GM23338 (cell line): ENCODE data around the gene RNF11. TPM values are rescaled to one million over a fixed set of nuclear protein-coding genes. Genes with fewer than 3 reads are reported as not detected.

Experiments
- ATAC-seq: fragments of 200-7000 bp; cut with Tn5 transposase; 3 replicates; pipeline ENCODE4 v1.9.1; 2020
- DNase-seq: peaks from one replicate; pipeline ENCODE4 v3.0.0-alpha.2; 2015; ENCODE audit warnings: low spot score
- H2AFZ ChIP-seq: fragments of 200-600 bp; sonication (generic); 2 replicates; pipeline ENCODE4 v1.8.0; 2016; ENCODE audit warnings: antibody characterized with exemption, mild to moderate bottlenecking, moderate library complexity
- H3F3A ChIP-seq: fragments of 200-600 bp; sonication (generic); replicated peaks from 2 replicates; pipeline ENCODE4 v1.8.0; 2017; ENCODE audit warnings: antibody characterized with exemption, mixed run types, low read depth
- H3K27ac ChIP-seq: fragments of 200-600 bp; sonication (generic); 2 replicates; pipeline ENCODE4 v1.6.1; 2016; ENCODE audit warnings: low read depth
- H3K27me3 ChIP-seq: fragments of 200-600 bp; sonication (generic); 2 replicates; pipeline ENCODE4 v1.8.0; 2016; ENCODE audit warnings: mild to moderate bottlenecking, mixed run types, moderate library complexity; ENCODE audit not compliant: insufficient read depth
- H3K36me3 ChIP-seq: fragments of 200-600 bp; sonication (generic); 2 replicates; pipeline ENCODE4 v1.8.0; 2016; ENCODE audit warnings: mild to moderate bottlenecking; ENCODE audit not compliant: insufficient read depth
- H3K4me1 ChIP-seq: fragments of 200-600 bp; sonication (generic); 2 replicates; pipeline ENCODE4 v1.8.0; 2016; ENCODE audit warnings: mild to moderate bottlenecking, moderate library complexity; ENCODE audit not compliant: insufficient read depth
- H3K4me2 ChIP-seq: fragments of 200-600 bp; sonication (generic); 2 replicates; pipeline ENCODE4 v1.7.1; 2017; ENCODE audit warnings: mixed run types
- H3K4me3 ChIP-seq: fragments of 200-600 bp; sonication (generic); 2 replicates; pipeline ENCODE4 v1.6.1; 2016; ENCODE audit warnings: mixed run types
- H3K79me2 ChIP-seq: fragments of 200-600 bp; sonication (generic); replicated peaks from 2 replicates; pipeline ENCODE4 v1.8.0; 2017; ENCODE audit warnings: mild to moderate bottlenecking; ENCODE audit not compliant: insufficient read depth
- H3K9me2 ChIP-seq: fragments of 200-600 bp; sonication (generic); 2 replicates; pipeline ENCODE4 v1.8.0; 2017; ENCODE audit not compliant: insufficient read depth
- H4K20me1 ChIP-seq: fragments of 200-600 bp; sonication (generic); replicated peaks from 2 replicates; pipeline ENCODE4 v1.8.0; 2017; ENCODE audit warnings: mild to moderate bottlenecking; ENCODE audit not compliant: insufficient read depth
- H3K27ac Mint-ChIP-seq: 2 replicates; pipeline ENCODE4 v1.8.0; 2020; ENCODE audit warnings: inconsistent platforms, mild to moderate bottlenecking, moderate library complexity, mixed read lengths
- H3K27me3 Mint-ChIP-seq: 3 replicates; pipeline ENCODE4 v1.8.0; 2022; ENCODE audit warnings: low read depth, mild to moderate bottlenecking, moderate library complexity, mixed read lengths, inconsistent platforms; ENCODE audit not compliant: insufficient read depth, poor library complexity
- H3K36me3 Mint-ChIP-seq: 3 replicates; pipeline ENCODE4 v1.8.0; 2021; ENCODE audit warnings: low read depth, mild to moderate bottlenecking, inconsistent platforms, moderate library complexity, mixed read lengths
- H3K4me1 Mint-ChIP-seq: 3 replicates; pipeline ENCODE4 v1.8.0; 2020; ENCODE audit warnings: mild to moderate bottlenecking, inconsistent platforms, mixed read lengths
- H3K4me3 Mint-ChIP-seq: 3 replicates; pipeline ENCODE4 v1.8.0; 2021; ENCODE audit warnings: moderate library complexity, mild to moderate bottlenecking, inconsistent platforms, mixed read lengths
- H3K9me3 Mint-ChIP-seq: 3 replicates; pipeline ENCODE4 v1.8.0; 2020; ENCODE audit warnings: moderate library complexity, mild to moderate bottlenecking, inconsistent platforms, mixed read lengths
- CREB1 ChIP-seq: fragments of 250-450 bp; sonication (Bioruptor Pico); IDR thresholded peaks from 2 replicates; pipeline ENCODE4 v1.5.0; 2020; ENCODE audit warnings: low read depth, mild to moderate bottlenecking, moderate library complexity
- EZH2 ChIP-seq: fragments of 200-600 bp; sonication (generic); IDR thresholded peaks from one replicate; pipeline ENCODE4 v1.8.0; 2017; ENCODE audit warnings: antibody characterized with exemption, mild to moderate bottlenecking, low read depth; ENCODE audit not compliant: unreplicated experiment
- EZH2phosphoT487 ChIP-seq: fragments of 200-600 bp; sonication (generic); IDR thresholded peaks from one replicate; pipeline ENCODE4 v1.8.1; 2018; ENCODE audit warnings: antibody characterized with exemption; ENCODE audit not compliant: unreplicated experiment
- JUNB ChIP-seq: IDR thresholded peaks from one replicate; pipeline ENCODE4 v1.6.1; 2016; ENCODE audit warnings: antibody characterized with exemption; ENCODE audit not compliant: unreplicated experiment
- NANOG ChIP-seq: IDR thresholded peaks from 2 replicates; pipeline ENCODE4 v1.6.1; 2016; ENCODE audit warnings: antibody characterized with exemption, borderline replicate concordance
- POLR2AphosphoS5 ChIP-seq: IDR thresholded peaks from 2 replicates; pipeline ENCODE4 v1.6.1; 2016; ENCODE audit warnings: antibody characterized with exemption, low read depth
- STAT1 ChIP-seq: IDR thresholded peaks from one replicate; pipeline ENCODE4 v1.6.1; 2016; ENCODE audit warnings: antibody characterized with exemption; ENCODE audit not compliant: unreplicated experiment
- ZNF114 ChIP-seq: fragments of 250-450 bp; sonication (Bioruptor Pico); IDR thresholded peaks from 2 replicates; pipeline ENCODE4 v1.5.0; 2020; ENCODE audit warnings: mild to moderate bottlenecking, moderate library complexity
- polyA plus RNA-seq: library from polyadenylated mRNA; unstranded; fragments of >200 nt; fragmentation: Nextera tagmentation; extraction: Ambion mirVana; gene quantifications from 2 replicates; pipeline ENCODE4 v1.2.1, GENCODE V29; 2016
- total RNA-seq: library from RNA; depleted of rRNA; stranded (reverse); fragments of >200 nt; shearing (Covaris generic); gene quantifications from 2 replicates; pipeline ENCODE4 v1.2.3, GENCODE V29; 2014
- TF ChIP-seq, protein P1 (sequence below), 2 experiments: fragments of 200-600 bp in 1 of 2; sonication (generic) in 1 of 2; conservative IDR thresholded peaks; 2 replicates each; pipeline versions ENCODE4 v1.5.1 to v1.6.1; 2016 to 2017; ENCODE audit warnings: antibody characterized with exemption in 2 of 2, low read depth in 2 of 2, mild to moderate bottlenecking in 2 of 2, moderate library complexity in 1 of 2
- TF ChIP-seq, protein P2 (sequence below): IDR thresholded peaks from one replicate; pipeline ENCODE4 v1.6.1; 2018; ENCODE audit warnings: antibody characterized with exemption; ENCODE audit not compliant: unreplicated experiment
- TF ChIP-seq, protein P3 (sequence below): IDR thresholded peaks from 2 replicates; pipeline ENCODE4 v1.6.1; 2016; ENCODE audit warnings: antibody characterized with exemption
- TF ChIP-seq, protein P4 (sequence below): fragments of 250-450 bp; sonication (Bioruptor Pico); IDR thresholded peaks from 2 replicates; pipeline ENCODE4 v1.5.0; 2020; ENCODE audit warnings: mild to moderate bottlenecking, moderate library complexity

RNF11 gene
- total and polyA plus RNA-seq, 2 experiments from 2014 or later, result 22.3 to 43.0 TPM

DNA sequence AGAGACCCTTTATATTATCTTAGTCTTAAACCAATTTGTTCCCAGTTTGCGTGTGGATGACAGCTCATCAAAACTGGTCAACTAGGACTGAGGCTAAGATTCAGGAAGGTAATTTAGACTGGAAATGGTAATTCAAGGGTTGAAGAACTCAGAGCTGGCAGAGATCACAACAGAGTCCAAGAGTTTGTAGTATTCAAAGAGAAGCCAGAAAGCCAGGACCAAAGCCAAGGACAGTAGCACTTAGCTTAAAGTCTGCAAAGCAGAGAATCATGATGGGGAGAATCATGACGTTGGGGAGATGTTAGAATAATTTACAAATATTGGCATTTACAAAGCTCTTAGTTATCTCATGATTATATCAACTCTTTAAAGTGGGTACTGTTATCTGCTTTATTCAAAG is 32.6 kb downstream of the RNF11 start:
- H3K27me3 Mint-ChIP-seq, result peaks cover 4% of the 10 kb centered on the region
- peaks cover 10% of the 10 kb centered on the region; the same call in 2 of the 3 replicates for H3K36me3 Mint-ChIP-seq
- H3K9me3 Mint-ChIP-seq, result no peaks in the 10 kb centered on the region

More for the DNA sequence above, 32.6 kb downstream of the RNF11 start:
- DNase-seq (no peak), ATAC-seq (no peak)
- no peak overlapping the region for H3K4me3 ChIP-seq
- TF ChIP-seq, protein P1, sequence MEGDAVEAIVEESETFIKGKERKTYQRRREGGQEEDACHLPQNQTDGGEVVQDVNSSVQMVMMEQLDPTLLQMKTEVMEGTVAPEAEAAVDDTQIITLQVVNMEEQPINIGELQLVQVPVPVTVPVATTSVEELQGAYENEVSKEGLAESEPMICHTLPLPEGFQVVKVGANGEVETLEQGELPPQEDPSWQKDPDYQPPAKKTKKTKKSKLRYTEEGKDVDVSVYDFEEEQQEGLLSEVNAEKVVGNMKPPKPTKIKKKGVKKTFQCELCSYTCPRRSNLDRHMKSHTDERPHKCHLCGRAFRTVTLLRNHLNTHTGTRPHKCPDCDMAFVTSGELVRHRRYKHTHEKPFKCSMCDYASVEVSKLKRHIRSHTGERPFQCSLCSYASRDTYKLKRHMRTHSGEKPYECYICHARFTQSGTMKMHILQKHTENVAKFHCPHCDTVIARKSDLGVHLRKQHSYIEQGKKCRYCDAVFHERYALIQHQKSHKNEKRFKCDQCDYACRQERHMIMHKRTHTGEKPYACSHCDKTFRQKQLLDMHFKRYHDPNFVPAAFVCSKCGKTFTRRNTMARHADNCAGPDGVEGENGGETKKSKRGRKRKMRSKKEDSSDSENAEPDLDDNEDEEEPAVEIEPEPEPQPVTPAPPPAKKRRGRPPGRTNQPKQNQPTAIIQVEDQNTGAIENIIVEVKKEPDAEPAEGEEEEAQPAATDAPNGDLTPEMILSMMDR (conservative IDR thresholded peaks at IDR 0.05; ENCODE audit: low read depth in 2 of 2), result no peak
- TF ChIP-seq EZH2, result no peak
- no peak for TF ChIP-seq CREB1 (CRISPR knock-in tag)
- TF ChIP-seq NANOG, result no peak
- TF ChIP-seq, protein P2, sequence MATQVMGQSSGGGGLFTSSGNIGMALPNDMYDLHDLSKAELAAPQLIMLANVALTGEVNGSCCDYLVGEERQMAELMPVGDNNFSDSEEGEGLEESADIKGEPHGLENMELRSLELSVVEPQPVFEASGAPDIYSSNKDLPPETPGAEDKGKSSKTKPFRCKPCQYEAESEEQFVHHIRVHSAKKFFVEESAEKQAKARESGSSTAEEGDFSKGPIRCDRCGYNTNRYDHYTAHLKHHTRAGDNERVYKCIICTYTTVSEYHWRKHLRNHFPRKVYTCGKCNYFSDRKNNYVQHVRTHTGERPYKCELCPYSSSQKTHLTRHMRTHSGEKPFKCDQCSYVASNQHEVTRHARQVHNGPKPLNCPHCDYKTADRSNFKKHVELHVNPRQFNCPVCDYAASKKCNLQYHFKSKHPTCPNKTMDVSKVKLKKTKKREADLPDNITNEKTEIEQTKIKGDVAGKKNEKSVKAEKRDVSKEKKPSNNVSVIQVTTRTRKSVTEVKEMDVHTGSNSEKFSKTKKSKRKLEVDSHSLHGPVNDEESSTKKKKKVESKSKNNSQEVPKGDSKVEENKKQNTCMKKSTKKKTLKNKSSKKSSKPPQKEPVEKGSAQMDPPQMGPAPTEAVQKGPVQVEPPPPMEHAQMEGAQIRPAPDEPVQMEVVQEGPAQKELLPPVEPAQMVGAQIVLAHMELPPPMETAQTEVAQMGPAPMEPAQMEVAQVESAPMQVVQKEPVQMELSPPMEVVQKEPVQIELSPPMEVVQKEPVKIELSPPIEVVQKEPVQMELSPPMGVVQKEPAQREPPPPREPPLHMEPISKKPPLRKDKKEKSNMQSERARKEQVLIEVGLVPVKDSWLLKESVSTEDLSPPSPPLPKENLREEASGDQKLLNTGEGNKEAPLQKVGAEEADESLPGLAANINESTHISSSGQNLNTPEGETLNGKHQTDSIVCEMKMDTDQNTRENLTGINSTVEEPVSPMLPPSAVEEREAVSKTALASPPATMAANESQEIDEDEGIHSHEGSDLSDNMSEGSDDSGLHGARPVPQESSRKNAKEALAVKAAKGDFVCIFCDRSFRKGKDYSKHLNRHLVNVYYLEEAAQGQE, result no peak
- TF ChIP-seq EZH2phosphoT487, result no peak
- TF ChIP-seq ZNF114, result no peak
- TF ChIP-seq, protein P3, sequence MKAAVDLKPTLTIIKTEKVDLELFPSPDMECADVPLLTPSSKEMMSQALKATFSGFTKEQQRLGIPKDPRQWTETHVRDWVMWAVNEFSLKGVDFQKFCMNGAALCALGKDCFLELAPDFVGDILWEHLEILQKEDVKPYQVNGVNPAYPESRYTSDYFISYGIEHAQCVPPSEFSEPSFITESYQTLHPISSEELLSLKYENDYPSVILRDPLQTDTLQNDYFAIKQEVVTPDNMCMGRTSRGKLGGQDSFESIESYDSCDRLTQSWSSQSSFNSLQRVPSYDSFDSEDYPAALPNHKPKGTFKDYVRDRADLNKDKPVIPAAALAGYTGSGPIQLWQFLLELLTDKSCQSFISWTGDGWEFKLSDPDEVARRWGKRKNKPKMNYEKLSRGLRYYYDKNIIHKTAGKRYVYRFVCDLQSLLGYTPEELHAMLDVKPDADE, result no peak
- TF ChIP-seq, protein P4, sequence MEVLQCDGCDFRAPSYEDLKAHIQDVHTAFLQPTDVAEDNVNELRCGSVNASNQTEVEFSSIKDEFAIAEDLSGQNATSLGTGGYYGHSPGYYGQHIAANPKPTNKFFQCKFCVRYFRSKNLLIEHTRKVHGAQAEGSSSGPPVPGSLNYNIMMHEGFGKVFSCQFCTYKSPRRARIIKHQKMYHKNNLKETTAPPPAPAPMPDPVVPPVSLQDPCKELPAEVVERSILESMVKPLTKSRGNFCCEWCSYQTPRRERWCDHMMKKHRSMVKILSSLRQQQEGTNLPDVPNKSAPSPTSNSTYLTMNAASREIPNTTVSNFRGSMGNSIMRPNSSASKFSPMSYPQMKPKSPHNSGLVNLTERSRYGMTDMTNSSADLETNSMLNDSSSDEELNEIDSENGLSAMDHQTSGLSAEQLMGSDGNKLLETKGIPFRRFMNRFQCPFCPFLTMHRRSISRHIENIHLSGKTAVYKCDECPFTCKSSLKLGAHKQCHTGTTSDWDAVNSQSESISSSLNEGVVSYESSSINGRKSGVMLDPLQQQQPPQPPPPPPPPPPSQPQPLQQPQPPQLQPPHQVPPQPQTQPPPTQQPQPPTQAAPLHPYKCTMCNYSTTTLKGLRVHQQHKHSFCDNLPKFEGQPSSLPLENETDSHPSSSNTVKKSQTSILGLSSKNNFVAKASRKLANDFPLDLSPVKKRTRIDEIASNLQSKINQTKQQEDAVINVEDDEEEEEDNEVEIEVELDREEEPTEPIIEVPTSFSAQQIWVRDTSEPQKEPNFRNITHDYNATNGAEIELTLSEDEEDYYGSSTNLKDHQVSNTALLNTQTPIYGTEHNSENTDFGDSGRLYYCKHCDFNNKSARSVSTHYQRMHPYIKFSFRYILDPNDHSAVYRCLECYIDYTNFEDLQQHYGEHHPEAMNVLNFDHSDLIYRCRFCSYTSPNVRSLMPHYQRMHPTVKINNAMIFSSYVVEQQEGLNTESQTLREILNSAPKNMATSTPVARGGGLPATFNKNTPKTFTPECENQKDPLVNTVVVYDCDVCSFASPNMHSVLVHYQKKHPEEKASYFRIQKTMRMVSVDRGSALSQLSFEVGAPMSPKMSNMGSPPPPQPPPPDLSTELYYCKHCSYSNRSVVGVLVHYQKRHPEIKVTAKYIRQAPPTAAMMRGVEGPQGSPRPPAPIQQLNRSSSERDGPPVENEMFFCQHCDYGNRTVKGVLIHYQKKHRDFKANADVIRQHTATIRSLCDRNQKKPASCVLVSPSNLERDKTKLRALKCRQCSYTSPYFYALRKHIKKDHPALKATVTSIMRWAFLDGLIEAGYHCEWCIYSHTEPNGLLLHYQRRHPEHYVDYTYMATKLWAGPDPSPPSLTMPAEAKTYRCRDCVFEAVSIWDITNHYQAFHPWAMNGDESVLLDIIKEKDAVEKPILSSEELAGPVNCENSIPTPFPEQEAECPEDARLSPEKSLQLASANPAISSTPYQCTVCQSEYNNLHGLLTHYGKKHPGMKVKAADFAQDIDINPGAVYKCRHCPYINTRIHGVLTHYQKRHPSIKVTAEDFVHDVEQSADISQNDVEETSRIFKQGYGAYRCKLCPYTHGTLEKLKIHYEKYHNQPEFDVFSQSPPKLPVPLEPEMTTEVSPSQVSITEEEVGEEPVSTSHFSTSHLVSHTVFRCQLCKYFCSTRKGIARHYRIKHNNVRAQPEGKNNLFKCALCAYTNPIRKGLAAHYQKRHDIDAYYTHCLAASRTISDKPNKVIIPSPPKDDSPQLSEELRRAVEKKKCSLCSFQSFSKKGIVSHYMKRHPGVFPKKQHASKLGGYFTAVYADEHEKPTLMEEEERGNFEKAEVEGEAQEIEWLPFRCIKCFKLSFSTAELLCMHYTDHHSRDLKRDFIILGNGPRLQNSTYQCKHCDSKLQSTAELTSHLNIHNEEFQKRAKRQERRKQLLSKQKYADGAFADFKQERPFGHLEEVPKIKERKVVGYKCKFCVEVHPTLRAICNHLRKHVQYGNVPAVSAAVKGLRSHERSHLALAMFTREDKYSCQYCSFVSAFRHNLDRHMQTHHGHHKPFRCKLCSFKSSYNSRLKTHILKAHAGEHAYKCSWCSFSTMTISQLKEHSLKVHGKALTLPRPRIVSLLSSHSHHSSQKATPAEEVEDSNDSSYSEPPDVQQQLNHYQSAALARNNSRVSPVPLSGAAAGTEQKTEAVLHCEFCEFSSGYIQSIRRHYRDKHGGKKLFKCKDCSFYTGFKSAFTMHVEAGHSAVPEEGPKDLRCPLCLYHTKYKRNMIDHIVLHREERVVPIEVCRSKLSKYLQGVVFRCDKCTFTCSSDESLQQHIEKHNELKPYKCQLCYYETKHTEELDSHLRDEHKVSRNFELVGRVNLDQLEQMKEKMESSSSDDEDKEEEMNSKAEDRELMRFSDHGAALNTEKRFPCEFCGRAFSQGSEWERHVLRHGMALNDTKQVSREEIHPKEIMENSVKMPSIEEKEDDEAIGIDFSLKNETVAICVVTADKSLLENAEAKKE (CRISPR knock-in tag), result no peak
- TF ChIP-seq JUNB, result no peak
- TF ChIP-seq POLR2AphosphoS5, result no peak
- no peak for TF ChIP-seq STAT1
- H3K27ac Mint-ChIP-seq, result no peak overlapping the region
- H3K79me2 ChIP-seq, result peaks cover 37% of the 10 kb centered on the region
- H2AFZ ChIP-seq, result no peak overlapping the region
- no peak overlapping the region for H3K4me3 Mint-ChIP-seq
- H3K4me1 ChIP-seq, result peaks cover 14% of the 10 kb centered on the region
- H3K4me1 Mint-ChIP-seq, result peaks cover 22% of the 10 kb centered on the region
- H3K27me3 ChIP-seq, result no peaks in the 10 kb centered on the region
- no peak overlapping the region for H3K4me2 ChIP-seq
- no peaks in the 10 kb centered on the region for H3F3A ChIP-seq
- H4K20me1 ChIP-seq, result peaks cover 13% of the 10 kb centered on the region; the same call in 1 of the 2 replicates
- H3K36me3 ChIP-seq, result no peaks in the 10 kb centered on the region
- H3K9me2 ChIP-seq, result no peaks in the 10 kb centered on the region
- peak overlapping the region; percentile 64 for H3K27ac ChIP-seq
